Measurements from ENCODE around the gene KLF15.

Gene KLF15

GRCh38 chr3:126319701-126320295 is 37.4 kb downstream of the KLF15 start:
- DNase-seq: no peak

DNA sequence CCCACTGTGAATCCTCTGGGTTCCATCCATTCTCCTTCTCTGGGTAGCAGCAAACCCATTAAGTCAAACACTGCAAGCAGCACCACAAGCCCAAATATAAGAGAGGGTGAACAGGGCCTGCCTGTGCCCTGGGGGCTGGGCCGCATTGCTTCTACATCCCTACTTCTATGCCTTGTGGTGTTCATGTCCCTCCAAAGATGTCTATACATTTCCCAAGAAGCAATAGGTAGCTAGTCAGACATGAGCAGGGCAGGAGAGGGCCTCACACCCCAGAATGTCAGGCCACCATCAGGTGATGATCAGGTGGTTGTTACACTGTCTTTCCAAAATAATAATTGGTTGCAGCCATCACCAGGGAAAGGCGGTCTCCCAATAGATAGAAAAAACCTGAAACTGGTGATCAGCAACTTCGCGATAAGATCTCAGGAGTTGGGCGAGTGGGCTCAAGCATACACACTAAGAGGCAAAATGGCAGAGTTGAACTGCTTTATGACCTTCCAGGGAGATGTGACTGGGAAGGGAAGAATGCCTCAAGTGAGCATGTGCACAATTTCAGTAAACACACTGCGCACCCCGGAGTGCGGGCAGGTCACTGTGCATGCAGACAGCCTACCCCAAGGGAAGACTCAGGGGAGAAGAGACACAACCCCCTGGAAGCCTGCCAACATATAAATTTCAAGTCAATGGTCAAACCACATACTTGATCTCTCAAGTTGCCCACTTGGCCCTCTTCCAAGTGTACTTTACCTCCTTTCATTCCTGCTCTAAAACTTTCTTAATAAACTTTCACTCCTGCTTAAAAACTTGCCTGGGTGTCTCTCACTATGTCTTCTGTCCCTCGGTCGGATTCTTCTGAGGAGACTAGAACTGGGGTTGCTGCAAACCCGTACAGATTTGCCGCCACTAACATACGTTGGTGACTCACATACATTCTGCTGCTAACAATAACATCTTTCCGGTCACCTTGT is 39.9 kb downstream of the KLF15 start:
- no peak for DNase-seq

GRCh38 chr3:126316501-126316939 is 40.7 kb downstream of the KLF15 start:
- DNase-seq: no peak

DNA sequence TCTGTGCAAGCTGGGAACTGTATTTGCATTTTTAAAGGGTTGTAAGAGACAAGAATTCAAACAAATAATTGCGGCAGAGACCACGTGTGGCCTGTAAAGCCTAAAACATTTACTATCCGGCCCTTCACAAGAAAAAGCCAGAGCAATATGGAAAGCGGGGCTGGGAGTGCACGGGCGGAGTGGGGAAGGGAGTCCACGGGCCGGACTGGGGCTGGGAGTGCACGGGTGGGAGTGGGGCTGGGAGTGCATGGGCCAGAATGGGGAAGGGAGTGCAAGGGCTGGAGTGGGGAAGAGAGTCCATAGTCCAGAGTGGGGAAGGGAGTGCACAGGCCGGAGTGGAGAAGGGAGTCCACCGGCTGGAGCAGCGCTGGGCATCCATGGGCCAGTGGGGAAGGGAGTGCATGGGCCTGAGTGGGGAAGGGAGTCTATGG is 41.2 kb downstream of the KLF15 start:
- DNase-seq: no peak

DNA sequence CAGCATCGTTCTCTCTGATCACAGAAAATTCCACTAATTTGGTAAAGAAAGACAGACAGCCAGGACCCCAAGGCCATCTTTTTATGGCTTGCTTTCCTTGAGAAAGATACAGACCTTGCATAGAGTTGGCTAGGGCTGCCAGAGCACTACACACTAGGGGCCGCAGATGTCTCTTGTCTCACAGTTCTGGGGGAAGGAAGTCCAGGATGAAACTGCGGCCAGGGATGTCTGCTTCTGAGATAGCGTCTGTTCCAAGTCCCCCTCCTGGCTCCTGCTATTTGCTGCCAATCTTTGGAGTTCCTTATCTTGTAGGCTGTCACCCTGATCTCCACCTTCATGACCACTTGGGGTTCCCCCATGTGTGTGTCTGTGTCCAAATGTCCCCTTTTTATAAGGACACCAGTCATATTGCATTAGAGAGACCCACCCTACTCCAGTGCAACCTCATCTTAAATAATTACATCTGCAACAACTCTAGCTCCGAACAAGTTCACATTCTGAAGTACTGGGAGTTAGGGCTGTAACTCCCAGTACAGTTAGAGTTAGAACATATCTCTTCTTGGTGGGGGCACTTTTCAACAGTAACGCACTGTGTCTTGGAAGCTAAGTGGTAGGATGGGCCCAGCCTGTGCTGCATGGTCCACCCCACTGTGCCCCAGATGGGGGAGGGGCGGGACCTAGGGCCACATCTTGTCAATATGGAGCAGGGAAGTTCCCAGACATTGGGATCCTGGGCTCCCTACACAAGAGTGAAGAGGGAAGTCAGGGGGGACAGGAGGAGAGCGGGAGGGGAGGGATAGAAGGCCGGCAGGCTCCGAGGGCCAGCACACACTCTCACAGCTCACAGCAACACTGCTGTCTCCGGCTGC is 42.2 kb downstream of the KLF15 start:
- DNase-seq: no peak

DNA sequence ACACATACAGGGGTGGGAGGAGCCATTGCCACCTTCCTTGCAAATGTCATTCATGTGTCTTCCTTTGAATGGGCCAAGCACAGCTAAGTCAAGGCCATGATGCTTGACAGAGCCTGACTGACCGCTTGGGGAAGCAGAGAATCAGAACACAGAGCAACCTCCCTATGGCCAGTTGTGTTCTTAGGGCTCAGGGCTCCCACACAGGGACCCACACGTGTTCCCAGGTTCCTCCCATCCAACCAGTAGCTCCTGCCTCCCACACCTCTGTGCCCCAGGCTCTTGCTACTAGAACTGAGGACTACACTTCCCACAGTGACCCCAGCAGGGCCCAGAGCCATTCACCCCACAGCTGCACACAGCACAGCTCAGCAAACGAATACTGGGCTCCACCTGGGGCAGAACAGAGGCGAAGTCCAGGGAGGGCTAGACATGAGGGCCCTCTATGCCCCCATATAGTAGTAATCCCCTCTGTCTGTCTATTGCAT is 42.9 kb downstream of the KLF15 start:
- DNase-seq: no peak

GRCh38 chr3:126313580-126314304 is 43.5 kb downstream of the KLF15 start:
- DNase-seq: peak; percentile 19

DNA sequence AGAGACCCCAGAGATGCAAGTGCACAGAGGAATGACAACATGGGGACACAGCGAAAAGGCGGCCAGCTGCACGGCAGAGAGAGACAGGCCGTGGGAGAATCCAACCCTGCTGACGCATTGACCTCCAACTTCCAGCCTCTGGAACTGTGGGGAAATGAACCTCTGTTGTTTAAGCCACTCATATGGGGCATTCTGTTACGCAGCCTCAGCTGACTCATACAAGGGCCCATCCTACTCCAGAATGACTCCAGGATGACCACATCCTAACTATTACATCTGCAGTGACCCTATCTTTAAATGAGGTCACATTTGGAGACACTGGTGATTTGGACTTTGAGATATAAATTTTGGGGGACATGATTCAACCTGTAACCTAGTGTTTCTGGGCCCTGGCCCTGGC is 44.0 kb downstream of the KLF15 start:
- no peak for DNase-seq

- no peak for DNase-seq
Measured at GRCh38 chr3:126312341-126312740, 44.9 kb downstream of the KLF15 start.

DNA sequence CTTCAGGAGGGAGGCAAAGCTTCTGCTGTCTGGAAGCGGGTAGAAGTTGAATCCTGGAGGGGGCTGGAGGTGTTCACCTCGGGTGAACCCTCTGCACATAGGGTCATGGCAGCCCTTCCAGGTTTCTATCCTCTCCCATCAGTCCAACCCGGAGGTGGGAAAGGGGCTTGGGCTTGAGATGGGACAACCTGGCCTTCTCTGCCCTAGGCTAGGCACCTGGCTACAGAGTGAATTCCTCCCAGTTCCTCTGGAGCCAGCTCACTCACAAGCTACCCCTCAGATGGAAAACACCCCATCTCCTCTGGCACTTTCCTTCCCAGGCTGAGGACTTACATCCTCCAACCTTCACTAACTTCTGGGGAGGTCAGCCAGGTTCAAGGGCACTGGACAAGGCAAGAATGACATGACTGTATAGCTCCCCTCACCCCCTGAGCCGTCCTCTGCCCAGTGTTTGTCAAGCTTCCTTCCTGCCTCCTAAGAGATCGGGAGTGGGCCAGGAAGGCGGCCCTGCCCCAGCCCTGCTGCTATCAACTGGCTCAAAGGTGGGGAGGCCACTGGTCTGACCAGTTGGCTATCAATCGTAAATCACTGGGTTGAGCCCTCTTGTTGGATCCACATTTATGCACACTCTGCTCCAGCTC is 45.8 kb downstream of the KLF15 start:
- DNase-seq: no peak

GRCh38 chr3:126310816-126311215 is 46.4 kb downstream of the KLF15 start:
- DNase-seq: no peak

- DNase-seq: no peak
Measured at GRCh38 chr3:126309861-126310655, 47.1 kb downstream of the KLF15 start.

GRCh38 chr3:126309165-126309564 is 48.0 kb downstream of the KLF15 start:
- no peak for DNase-seq

- DNase-seq: no peak
Measured at GRCh38 chr3:126308394-126309125, 48.6 kb downstream of the KLF15 start.

DNA sequence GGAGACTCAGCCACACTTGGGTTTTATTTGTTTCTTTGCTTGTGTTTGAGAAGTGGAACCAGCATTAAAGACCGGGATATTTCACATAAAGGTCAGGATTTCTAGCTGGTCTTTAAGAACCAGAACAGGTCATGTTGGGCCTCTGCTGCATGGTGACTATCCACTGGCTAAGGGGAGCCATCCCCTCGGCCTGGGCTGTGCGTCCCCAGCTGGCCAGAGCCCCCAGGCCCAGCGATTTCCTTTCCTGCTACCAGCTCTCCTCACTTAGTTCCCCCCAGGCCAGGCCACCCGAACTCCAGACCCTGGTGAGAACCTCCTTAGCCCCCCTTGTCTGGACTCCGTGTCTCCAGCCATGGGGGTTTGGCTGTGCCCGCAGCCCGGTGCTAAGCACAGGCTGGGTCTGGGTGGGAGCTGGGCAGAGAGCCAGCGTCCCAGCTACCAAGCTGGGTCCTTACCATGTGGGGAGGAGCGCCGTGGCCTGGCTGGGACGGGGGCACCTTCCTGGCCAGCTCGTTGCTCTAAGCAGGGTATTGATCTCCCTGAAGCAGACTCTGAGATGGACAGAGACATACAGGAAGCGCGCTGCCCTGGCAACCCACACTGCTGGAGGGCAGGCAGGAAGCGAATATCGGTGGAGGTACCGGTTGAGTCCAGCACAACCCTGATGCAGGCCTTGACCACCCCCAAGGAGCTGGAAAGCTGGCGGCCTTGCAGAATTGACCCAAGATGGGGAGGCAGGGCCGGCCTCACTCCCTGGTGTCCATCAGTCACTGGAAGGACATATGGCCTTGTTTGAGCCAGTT is 49.4 kb downstream of the KLF15 start:
- DNase-seq: no peak

- DNase-seq: no peak
Measured at GRCh38 chr3:126306888-126307482, 50.2 kb downstream of the KLF15 start.

DNA sequence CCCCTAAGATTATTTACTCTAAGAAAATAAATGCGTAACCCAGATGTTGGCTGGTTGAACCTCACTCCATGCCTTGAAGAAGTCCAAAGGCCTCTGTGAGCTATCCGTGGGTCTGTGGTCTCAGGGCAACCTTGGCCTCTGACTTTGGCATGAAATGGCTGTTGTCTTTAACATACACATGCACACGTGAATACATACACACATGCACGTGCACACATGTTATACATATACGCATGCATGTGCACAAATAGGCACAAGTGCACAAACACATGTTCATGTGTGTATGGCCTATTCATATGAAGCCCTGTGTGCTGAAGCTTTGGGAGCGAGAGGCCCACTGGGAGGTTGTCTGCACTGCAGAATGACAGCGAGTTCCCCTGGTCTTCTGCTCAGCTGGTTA is 50.8 kb downstream of the KLF15 start:
- no peak for DNase-seq

GRCh38 chr3:126305427-126305826 is 51.8 kb downstream of the KLF15 start:
- DNase-seq: no peak

GRCh38 chr3:126304704-126305103 is 52.5 kb downstream of the KLF15 start:
- no peak for DNase-seq

Measured in NCI-H82 (cell line).